ENCODE results near the gene DAG1.

DAG1 gene

DNA sequence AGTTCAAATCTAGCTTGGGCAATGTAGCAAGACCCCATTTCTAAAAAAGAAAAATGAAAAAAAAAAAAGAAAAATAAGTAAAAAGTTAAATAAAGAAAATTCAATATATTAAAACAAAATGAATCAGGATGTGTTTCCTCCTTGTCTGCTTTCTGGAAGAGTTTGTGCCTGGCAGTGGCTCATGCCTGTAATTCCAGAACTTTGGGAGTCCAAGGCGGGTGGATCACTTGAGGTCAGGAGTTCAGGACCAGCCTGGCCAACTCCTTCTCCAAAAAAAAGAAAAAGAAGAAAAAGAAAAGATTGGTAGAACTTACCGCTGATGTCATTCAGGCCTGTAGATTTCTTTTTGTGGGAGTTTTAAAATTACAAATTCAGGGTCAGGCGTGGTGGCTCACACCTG is 36.8 kb downstream of the DAG1 start:
- no peak overlapping the region for H2BK15ac ChIP-seq (ENCODE audit: low read length)
- no peak overlapping the region for H3K27ac ChIP-seq (replicated peaks; ENCODE audit: low read length)
- peaks cover 5% of the 10 kb centered on the region for H3K79me1 ChIP-seq (ENCODE audit: low read depth, low read length)
- no peak overlapping the region for H4K8ac ChIP-seq (ENCODE audit: low read depth, low read length)
- no CpG with 5 or more reads among the region's 3 CpGs for WGBS, 2 donors (ENCODE audit: extremely low coverage in 2 of 2, insufficient read length in 2 of 2, insufficient replicate concordance in 1 of 2)
- no peaks in the 10 kb centered on the region for H3K4me1 ChIP-seq (ENCODE audit: control insufficient read depth in 2 of 2, insufficient read depth in 1 of 2, low read depth in 1 of 2, low read length in 2 of 2)
- H3K14ac ChIP-seq (ENCODE audit: low read length), result no peak overlapping the region
- no peak overlapping the region for H3K23ac ChIP-seq (ENCODE audit: low read depth, low read length, poor library complexity)
- no peak for DNase-seq (ENCODE audit: low spot score)
- no peak overlapping the region for H2BK12ac ChIP-seq (ENCODE audit: low read length)
- no peak overlapping the region for H3K18ac ChIP-seq (ENCODE audit: low read length)
- H2BK5ac ChIP-seq (ENCODE audit: low read length), result no peak overlapping the region
- no peak overlapping the region for H2AFZ ChIP-seq (ENCODE audit: low read length)
- peaks cover 18 to 25% of the 10 kb centered on the region in 2 donors for H3K36me3 ChIP-seq (replicated peaks in 1 of 2; ENCODE audit: control insufficient read depth in 2 of 2, insufficient read depth in 2 of 2, low read length in 2 of 2)
- H3K9ac ChIP-seq (ENCODE audit: low read depth, low read length, poor library complexity), result no peak overlapping the region
- no peaks in the 10 kb centered on the region for H3K27me3 ChIP-seq (ENCODE audit: control insufficient read depth in 3 of 3, insufficient read depth in 3 of 3, low read depth in 1 of 3, low read length in 3 of 3)
- no peak overlapping the region for H3K4ac ChIP-seq (ENCODE audit: low read length)
- no peak overlapping the region for H4K91ac ChIP-seq (ENCODE audit: low read depth, low read length, poor library complexity)
- H3K4me2 ChIP-seq (ENCODE audit: insufficient read depth, low read length, poor library complexity, severe bottlenecking), result no peak overlapping the region
- no peak overlapping the region for H2BK120ac ChIP-seq (ENCODE audit: low read depth, low read length)
- peaks cover 0 to 2% of the 10 kb centered on the region in 2 donors for H3K9me3 ChIP-seq (replicated peaks in 1 of 2; ENCODE audit: control insufficient read depth in 2 of 2, insufficient read depth in 1 of 2, low read depth in 1 of 2, low read length in 2 of 2)
- no peak overlapping the region for H2AK5ac ChIP-seq (ENCODE audit: low read depth, low read length)
- H3K4me3 ChIP-seq (ENCODE audit: low read length in 2 of 2), result no peak overlapping the region

DNA sequence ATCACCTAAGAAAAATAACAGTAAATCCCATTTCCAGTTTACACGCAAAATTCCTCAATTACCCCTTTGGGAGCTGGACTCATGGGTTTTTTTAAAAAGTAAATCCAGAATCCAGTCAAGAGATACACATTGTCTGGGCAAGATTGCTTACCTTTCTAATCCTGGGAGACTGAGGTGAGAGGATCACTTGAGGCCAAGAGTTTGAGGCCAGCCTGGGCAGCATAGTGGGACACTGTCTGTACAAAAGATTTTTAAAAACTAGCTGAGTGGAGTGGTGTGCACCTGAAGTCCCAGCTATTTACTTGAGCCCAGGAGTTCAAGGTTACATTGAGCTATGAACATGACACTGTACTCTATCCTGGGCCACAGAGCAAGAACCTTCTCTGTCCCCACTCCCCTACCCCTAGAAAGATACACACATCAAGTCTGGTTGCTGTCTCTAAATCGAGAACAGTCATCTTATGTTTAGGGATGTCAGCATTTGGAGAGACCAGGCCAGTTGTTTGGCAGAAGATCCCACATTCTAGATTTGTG is 39.0 kb downstream of the DAG1 start:
- no peak overlapping the region for H3K4me3 ChIP-seq (ENCODE audit: low read length in 2 of 2)
- WGBS, 2 donors (ENCODE audit: extremely low coverage in 2 of 2, insufficient read length in 2 of 2, insufficient replicate concordance in 1 of 2), result no CpG with 5 or more reads among the region's 2 CpGs
- no peak overlapping the region for H2BK15ac ChIP-seq (ENCODE audit: low read length)
- no peaks in the 10 kb centered on the region for H3K4me1 ChIP-seq (ENCODE audit: control insufficient read depth in 2 of 2, insufficient read depth in 1 of 2, low read depth in 1 of 2, low read length in 2 of 2)
- H3K18ac ChIP-seq (ENCODE audit: low read length), result no peak overlapping the region
- no peak for DNase-seq (ENCODE audit: low spot score)
- no peak overlapping the region for H2BK12ac ChIP-seq (ENCODE audit: low read length)
- peaks cover 23 to 41% of the 10 kb centered on the region in 2 donors for H3K36me3 ChIP-seq (replicated peaks in 1 of 2; ENCODE audit: control insufficient read depth in 2 of 2, insufficient read depth in 2 of 2, low read length in 2 of 2)
- H2AK5ac ChIP-seq (ENCODE audit: low read depth, low read length), result no peak overlapping the region
- H3K4ac ChIP-seq (ENCODE audit: low read length), result no peak overlapping the region
- no peak overlapping the region for H3K23ac ChIP-seq (ENCODE audit: low read depth, low read length, poor library complexity)
- no peak overlapping the region for H3K4me2 ChIP-seq (ENCODE audit: insufficient read depth, low read length, poor library complexity, severe bottlenecking)
- H4K91ac ChIP-seq (ENCODE audit: low read depth, low read length, poor library complexity), result no peak overlapping the region
- H3K79me1 ChIP-seq (ENCODE audit: low read depth, low read length), result peaks cover 3% of the 10 kb centered on the region
- H3K9me3 ChIP-seq (replicated peaks in 1 of 2; ENCODE audit: control insufficient read depth in 2 of 2, insufficient read depth in 1 of 2, low read depth in 1 of 2, low read length in 2 of 2), result peaks cover 0 to 2% of the 10 kb centered on the region in 2 donors
- no peak overlapping the region for H3K9ac ChIP-seq (ENCODE audit: low read depth, low read length, poor library complexity)
- H3K27me3 ChIP-seq (ENCODE audit: control insufficient read depth in 3 of 3, insufficient read depth in 3 of 3, low read depth in 1 of 3, low read length in 3 of 3), result no peaks in the 10 kb centered on the region
- no peak overlapping the region for H3K27ac ChIP-seq (replicated peaks; ENCODE audit: low read length)
- no peak overlapping the region for H3K14ac ChIP-seq (ENCODE audit: low read length)
- no peak overlapping the region for H4K8ac ChIP-seq (ENCODE audit: low read depth, low read length)
- H2BK5ac ChIP-seq (ENCODE audit: low read length), result no peak overlapping the region
- no peak overlapping the region for H2AFZ ChIP-seq (ENCODE audit: low read length)
- H2BK120ac ChIP-seq (ENCODE audit: low read depth, low read length), result no peak overlapping the region

DNA sequence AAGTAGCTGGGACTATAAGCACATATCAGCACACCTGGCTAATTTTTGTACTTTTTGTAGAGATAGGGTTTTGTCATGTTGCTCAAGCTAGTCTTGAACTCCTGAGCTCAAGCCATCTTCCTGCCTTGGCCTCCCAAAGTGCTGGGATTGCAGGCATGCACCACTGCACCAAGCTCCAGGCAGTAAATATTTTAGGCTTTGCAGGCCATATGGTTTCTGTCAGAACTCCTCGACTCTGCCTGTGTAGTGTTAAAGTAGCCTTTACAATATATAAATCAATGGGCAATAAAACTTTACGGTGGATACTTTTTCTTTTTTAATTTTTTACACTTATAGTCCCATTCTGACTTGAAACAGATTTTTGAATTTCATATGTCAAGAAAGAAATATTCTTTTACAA is 41.6 kb downstream of the DAG1 start:
- H3K9me3 ChIP-seq (replicated peaks in 1 of 2; ENCODE audit: control insufficient read depth in 2 of 2, insufficient read depth in 1 of 2, low read depth in 1 of 2, low read length in 2 of 2), result peaks cover 0 to 2% of the 10 kb centered on the region in 2 donors
- H3K4me2 ChIP-seq (ENCODE audit: insufficient read depth, low read length, poor library complexity, severe bottlenecking), result no peak overlapping the region
- H3K23ac ChIP-seq (ENCODE audit: low read depth, low read length, poor library complexity), result no peak overlapping the region
- H4K8ac ChIP-seq (ENCODE audit: low read depth, low read length), result no peak overlapping the region
- no peak overlapping the region for H3K18ac ChIP-seq (ENCODE audit: low read length)
- no peak overlapping the region for H2AK5ac ChIP-seq (ENCODE audit: low read depth, low read length)
- peaks cover 24 to 64% of the 10 kb centered on the region in 2 donors for H3K36me3 ChIP-seq (replicated peaks in 1 of 2; ENCODE audit: control insufficient read depth in 2 of 2, insufficient read depth in 2 of 2, low read length in 2 of 2)
- no peak overlapping the region for H2BK5ac ChIP-seq (ENCODE audit: low read length)
- H2BK12ac ChIP-seq (ENCODE audit: low read length), result no peak overlapping the region
- no peak overlapping the region for H3K4ac ChIP-seq (ENCODE audit: low read length)
- H2BK120ac ChIP-seq (ENCODE audit: low read depth, low read length), result no peak overlapping the region
- H4K91ac ChIP-seq (ENCODE audit: low read depth, low read length, poor library complexity), result no peak overlapping the region
- H3K79me1 ChIP-seq (ENCODE audit: low read depth, low read length), result peaks cover 3% of the 10 kb centered on the region
- H2AFZ ChIP-seq (ENCODE audit: low read length), result no peak overlapping the region
- H3K27me3 ChIP-seq (ENCODE audit: control insufficient read depth in 3 of 3, insufficient read depth in 3 of 3, low read depth in 1 of 3, low read length in 3 of 3), result no peaks in the 10 kb centered on the region
- no peak overlapping the region for H2BK15ac ChIP-seq (ENCODE audit: low read length)
- WGBS, 2 donors (ENCODE audit: extremely low coverage in 2 of 2, insufficient read length in 2 of 2, insufficient replicate concordance in 1 of 2), result no CpG with 5 or more reads among the region's 2 CpGs
- H3K9ac ChIP-seq (ENCODE audit: low read depth, low read length, poor library complexity), result no peak overlapping the region
- no peak overlapping the region for H3K4me3 ChIP-seq (ENCODE audit: low read length in 2 of 2)
- no peak overlapping the region for H3K14ac ChIP-seq (ENCODE audit: low read length)
- no peak overlapping the region for H3K27ac ChIP-seq (replicated peaks; ENCODE audit: low read length)
- H3K4me1 ChIP-seq (ENCODE audit: control insufficient read depth in 2 of 2, insufficient read depth in 1 of 2, low read depth in 1 of 2, low read length in 2 of 2), result no peaks in the 10 kb centered on the region
- DNase-seq (ENCODE audit: low spot score), result no peak

DNA sequence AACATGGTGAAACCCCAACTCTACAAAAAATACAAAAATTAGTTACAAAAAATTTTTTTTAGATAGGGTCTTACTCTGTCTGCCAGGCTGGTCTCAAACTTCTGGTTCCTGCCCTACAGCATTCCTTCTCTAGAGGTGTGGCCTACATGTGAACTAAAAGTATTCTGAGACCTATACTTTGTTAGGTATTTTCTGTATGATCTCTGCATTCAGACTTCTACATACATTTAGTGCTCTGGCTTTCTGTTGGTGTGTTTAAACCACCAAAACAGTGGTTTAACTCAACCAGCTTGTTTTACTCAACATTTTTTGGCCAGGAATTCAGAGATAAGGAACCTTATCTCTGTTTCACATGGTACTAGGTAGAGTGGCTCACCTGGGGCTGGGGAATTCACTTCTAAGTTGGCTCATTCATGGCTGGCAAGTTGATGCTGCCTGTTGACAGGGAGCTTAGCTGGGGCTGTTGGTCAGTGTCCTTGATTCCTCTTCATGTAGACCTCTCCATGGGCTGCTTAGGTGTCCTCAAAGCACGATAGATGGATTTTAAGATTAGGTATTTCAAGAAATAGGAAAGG is 42.8 kb downstream of the DAG1 start:
- no peak overlapping the region for H3K4ac ChIP-seq (ENCODE audit: low read length)
- no peak overlapping the region for H2BK15ac ChIP-seq (ENCODE audit: low read length)
- no peak overlapping the region for H3K27ac ChIP-seq (replicated peaks; ENCODE audit: low read length)
- peaks cover 30 to 73% of the 10 kb centered on the region in 2 donors for H3K36me3 ChIP-seq (replicated peaks in 1 of 2; ENCODE audit: control insufficient read depth in 2 of 2, insufficient read depth in 2 of 2, low read length in 2 of 2)
- peaks cover 5% of the 10 kb centered on the region for H3K79me1 ChIP-seq (ENCODE audit: low read depth, low read length)
- peaks cover 0 to 2% of the 10 kb centered on the region in 2 donors for H3K9me3 ChIP-seq (replicated peaks in 1 of 2; ENCODE audit: control insufficient read depth in 2 of 2, insufficient read depth in 1 of 2, low read depth in 1 of 2, low read length in 2 of 2)
- H2AFZ ChIP-seq (ENCODE audit: low read length), result no peak overlapping the region
- no peak overlapping the region for H4K91ac ChIP-seq (ENCODE audit: low read depth, low read length, poor library complexity)
- no peak overlapping the region for H2BK5ac ChIP-seq (ENCODE audit: low read length)
- no peak overlapping the region for H2BK120ac ChIP-seq (ENCODE audit: low read depth, low read length)
- no peak for DNase-seq (ENCODE audit: low spot score)
- H3K9ac ChIP-seq (ENCODE audit: low read depth, low read length, poor library complexity), result no peak overlapping the region
- no peak overlapping the region for H3K18ac ChIP-seq (ENCODE audit: low read length)
- H2BK12ac ChIP-seq (ENCODE audit: low read length), result no peak overlapping the region
- no peak overlapping the region for H3K14ac ChIP-seq (ENCODE audit: low read length)
- H2AK5ac ChIP-seq (ENCODE audit: low read depth, low read length), result no peak overlapping the region
- no peak overlapping the region for H3K4me2 ChIP-seq (ENCODE audit: insufficient read depth, low read length, poor library complexity, severe bottlenecking)
- H3K27me3 ChIP-seq (ENCODE audit: control insufficient read depth in 3 of 3, insufficient read depth in 3 of 3, low read depth in 1 of 3, low read length in 3 of 3), result no peaks in the 10 kb centered on the region
- H4K8ac ChIP-seq (ENCODE audit: low read depth, low read length), result no peak overlapping the region
- H3K4me1 ChIP-seq (ENCODE audit: control insufficient read depth in 2 of 2, insufficient read depth in 1 of 2, low read depth in 1 of 2, low read length in 2 of 2), result no peaks in the 10 kb centered on the region
- H3K4me3 ChIP-seq (ENCODE audit: low read length in 2 of 2), result no peak overlapping the region
- no CpG with 5 or more reads among the region's 1 CpG for WGBS, 2 donors (ENCODE audit: extremely low coverage in 2 of 2, insufficient read length in 2 of 2, insufficient replicate concordance in 1 of 2)
- no peak overlapping the region for H3K23ac ChIP-seq (ENCODE audit: low read depth, low read length, poor library complexity)
